Epithelial cell of esophagus (primary cell): ENCODE results near the gene NCBP2L.
"Not testable (repeated sequence)": the region's sequence is repeated elsewhere in the genome, so short reads cannot be mapped to it uniquely, and the experiment has no call there.

ENCODE experiments used
- DNase-seq: peaks from one replicate; pipeline ENCODE4 v3.0.0; 2010; ENCODE audit warnings: low read depth
- H3K4me3 ChIP-seq: 2 replicates; pipeline ENCODE4 v1.5.1; 2011; ENCODE audit warnings: mild to moderate bottlenecking, low read length, control low read depth
- CTCF ChIP-seq: IDR thresholded peaks from 2 replicates; pipeline ENCODE4 v1.5.1; 2011; ENCODE audit warnings: low read depth, mild to moderate bottlenecking, low read length, control low read depth, inconsistent platforms; ENCODE audit not compliant: insufficient read depth; ENCODE audit errors: missing control alignments

NCBP2L gene

DNA sequence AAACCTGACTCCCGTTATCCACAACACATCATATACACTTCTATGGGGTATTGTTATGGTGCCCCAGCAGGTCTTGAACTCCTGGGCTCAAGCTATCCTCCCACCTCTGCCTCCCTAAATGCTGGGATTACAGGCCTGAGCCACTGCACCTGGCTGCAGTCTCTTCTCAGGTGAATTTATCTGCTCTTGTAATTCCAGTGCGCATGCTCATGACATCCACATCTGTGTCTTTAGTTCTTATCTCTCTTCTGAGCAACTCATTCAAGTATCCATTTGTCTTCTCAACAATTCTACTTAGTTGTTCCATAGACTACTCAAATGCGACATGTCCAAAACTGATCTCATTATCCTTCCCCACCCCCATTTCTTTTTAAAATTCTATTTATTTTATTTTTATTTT lies 27.6 kb downstream of the NCBP2L start:
- H3K4me3 ChIP-seq, result no peak overlapping the region
- no peak for DNase-seq
- no peak for TF ChIP-seq CTCF

GRCh38 chrX:107810053-107810452 lies 32.5 kb downstream of the NCBP2L start:
- H3K4me3 ChIP-seq, DNase-seq: not testable (repeated sequence)

- no peak for TF ChIP-seq CTCF
- no peak for DNase-seq
Measured at GRCh38 chrX:107818900-107819521, 41.5 kb downstream of the NCBP2L start.

DNA sequence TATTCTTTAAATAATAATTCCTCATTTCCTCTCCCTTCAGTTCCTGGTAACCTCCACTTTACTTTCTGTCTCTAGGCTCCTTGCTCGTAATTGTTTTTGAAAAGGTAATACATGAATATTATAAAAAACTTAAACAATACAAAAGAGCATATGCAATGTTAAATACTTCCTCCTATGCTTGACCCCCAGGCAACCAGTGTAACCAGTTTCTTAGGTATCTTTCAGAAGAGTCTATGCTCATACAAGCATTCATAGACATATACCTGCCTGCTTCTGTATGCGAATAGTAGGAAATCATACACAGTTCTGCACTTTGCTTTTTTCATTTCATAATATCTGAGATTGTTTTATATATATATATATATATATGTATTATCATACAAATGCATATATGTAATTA lies 45.5 kb downstream of the NCBP2L start:
- H3K4me3 ChIP-seq, result no peak overlapping the region
- DNase-seq, result peak; percentile 59
- no peak for TF ChIP-seq CTCF

More at GRCh38 chrX:107818900-107819521, 41.5 kb downstream of the NCBP2L start:
- H3K4me3 ChIP-seq, result no peak overlapping the region

GRCh38 chrX:107823456-107823855 lies 45.9 kb downstream of the NCBP2L start:
- DNase-seq, result peak; percentile 14
- TF ChIP-seq CTCF, result no peak
- H3K4me3 ChIP-seq, result no peak overlapping the region

DNA sequence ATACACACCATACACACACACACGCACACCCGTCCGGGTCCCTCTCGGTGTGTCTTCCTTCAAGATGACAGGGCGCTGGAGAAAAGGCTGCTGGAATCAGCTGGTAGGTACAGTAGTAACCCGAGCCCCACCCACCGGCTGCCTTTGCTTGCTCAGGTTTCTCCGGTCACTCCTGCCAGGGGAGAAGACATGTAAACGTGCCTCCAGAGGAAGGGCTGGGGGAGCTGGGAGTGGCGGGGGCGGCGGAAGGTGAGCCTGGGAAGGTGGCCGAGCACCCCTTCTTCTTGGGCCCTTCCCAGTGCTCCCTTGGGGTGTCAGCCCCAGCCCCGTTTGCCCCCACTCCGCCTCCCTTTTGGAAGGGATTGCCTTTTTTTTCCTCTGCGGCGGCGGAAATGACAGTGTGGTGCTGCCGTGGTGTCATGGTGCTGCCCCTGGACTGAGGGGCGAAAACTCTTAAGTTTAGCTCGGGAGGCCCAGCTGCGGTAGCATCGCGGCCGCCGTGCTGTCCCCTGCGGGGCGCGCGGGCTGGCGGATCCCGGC lies 48.2 kb downstream of the NCBP2L start, which contains the start of gene MID2:
MID2 (plus strand) TSS at position 169 of the 540 bp plus-strand sequence. CDS start 561 bp downstream, outside the sequence.
- peak within 1 kb of the TSS; percentile 50 for H3K4me3 ChIP-seq
- TF ChIP-seq CTCF, result no peak
- peak; percentile 78 for DNase-seq

GRCh38 chrX:107826238-107827029 lies 48.9 kb downstream of the NCBP2L start:
- DNase-seq, result peak; percentile 33
- no peak for TF ChIP-seq CTCF
- peak overlapping the region; percentile 50 for H3K4me3 ChIP-seq
